A673 (cell line): ENCODE results near the gene NEURL1B. TPM values are rescaled to one million over a fixed set of nuclear protein-coding genes. Genes with fewer than 3 reads are reported as not detected.

Source experiments
- BruUV-seq: library from RNA; stranded (reverse); fragments of 400-500 nt; replicated peaks from 2 replicates; lab custom pipeline; 2021; lab: Mats Ljungman, UMichigan
- CTCF ChIA-PET: fragments of 300-600 bp; sonication (Branson Sonifier 250); formaldehyde crosslinking; loops from one replicate; lab custom pipeline; 2022; ENCODE audit warnings: antibody characterized with exemption; lab: Charles Lee
- POLR2A ChIA-PET: fragments of 300-600 bp; sonication (Branson Sonifier 250); formaldehyde crosslinking; loops from one replicate; lab custom pipeline; 2022; ENCODE audit warnings: antibody characterized with exemption; ENCODE audit not compliant: low non-redundant PET; lab: Charles Lee
- DNase-seq: peaks from one replicate; pipeline ENCODE4 v3.0.0-alpha.2; 2015; ENCODE audit warnings: low spot score
- H3K27ac ChIP-seq: fragments of 200-600 bp; sonication (generic); 2 replicates; pipeline ENCODE4 v1.5.1; 2016; ENCODE audit warnings: mixed run types, low read depth, mild to moderate bottlenecking, mixed read lengths, antibody characterized with exemption, low read length; ENCODE audit not compliant: poor library complexity, severe bottlenecking
- H3K27me3 ChIP-seq: fragments of 200-600 bp; sonication (generic); replicated peaks from 2 replicates; pipeline ENCODE4 v1.6.1; 2017; ENCODE audit warnings: mixed run types, low read depth, mild to moderate bottlenecking, mixed read lengths, antibody characterized with exemption, low read length; ENCODE audit not compliant: insufficient read depth, poor library complexity
- H3K36me3 ChIP-seq: fragments of 200-600 bp; sonication (generic); 2 replicates; pipeline ENCODE4 v1.6.1; 2016; ENCODE audit warnings: mixed run types, mild to moderate bottlenecking, mixed read lengths, antibody characterized with exemption, low read length; ENCODE audit not compliant: insufficient read depth, poor library complexity, severe bottlenecking
- H3K4me1 ChIP-seq: fragments of 200-600 bp; sonication (generic); 2 replicates; pipeline ENCODE4 v1.6.1; 2017; ENCODE audit warnings: mixed run types, mild to moderate bottlenecking, mixed read lengths, antibody characterized with exemption, low read length; ENCODE audit not compliant: insufficient read depth, poor library complexity, severe bottlenecking
- H3K4me3 ChIP-seq: fragments of 200-600 bp; sonication (generic); 2 replicates; pipeline ENCODE4 v1.5.1; 2016; ENCODE audit warnings: low read depth, mixed run types, mild to moderate bottlenecking, mixed read lengths, low read length; ENCODE audit not compliant: poor library complexity, severe bottlenecking
- H3K9me3 ChIP-seq: fragments of 200-600 bp; sonication (generic); 2 replicates; pipeline ENCODE4 v1.6.1; 2016; ENCODE audit warnings: mixed run types, low read depth, mild to moderate bottlenecking, mixed read lengths, antibody characterized with exemption, low read length; ENCODE audit not compliant: poor library complexity, severe bottlenecking
- EZH2 ChIP-seq: fragments of 200-600 bp; sonication (generic); IDR thresholded peaks from 2 replicates; pipeline ENCODE4 v1.6.1; 2017; ENCODE audit warnings: borderline replicate concordance, low read depth, mild to moderate bottlenecking, mixed read lengths, antibody characterized with exemption, low read length; ENCODE audit not compliant: poor library complexity, severe bottlenecking
- intact Hi-C: fragments of 100-400 bp; cut with micrococcal nuclease; formaldehyde crosslinking; loops from one replicate; pipeline ENCODE4 v1.10.0; 2022; ENCODE audit not compliant: unreplicated experiment
- total RNA-seq: library from RNA; stranded (reverse); gene quantifications from 2 replicates; pipeline ENCODE4 v1.2.3, GENCODE V29; 2021
- TF ChIP-seq, protein P1 (sequence below): fragments of 300-800, 200-600 bp; sonication (generic); conservative IDR thresholded peaks from 2 replicates; pipeline ENCODE4 v1.5.1; 2017; ENCODE audit warnings: low read depth, mild to moderate bottlenecking, antibody characterized with exemption, low read length, moderate library complexity, mixed read lengths

Gene NEURL1B
- total RNA-seq, 1 experiment from 2014 or later: 5.1 TPM

DNA sequence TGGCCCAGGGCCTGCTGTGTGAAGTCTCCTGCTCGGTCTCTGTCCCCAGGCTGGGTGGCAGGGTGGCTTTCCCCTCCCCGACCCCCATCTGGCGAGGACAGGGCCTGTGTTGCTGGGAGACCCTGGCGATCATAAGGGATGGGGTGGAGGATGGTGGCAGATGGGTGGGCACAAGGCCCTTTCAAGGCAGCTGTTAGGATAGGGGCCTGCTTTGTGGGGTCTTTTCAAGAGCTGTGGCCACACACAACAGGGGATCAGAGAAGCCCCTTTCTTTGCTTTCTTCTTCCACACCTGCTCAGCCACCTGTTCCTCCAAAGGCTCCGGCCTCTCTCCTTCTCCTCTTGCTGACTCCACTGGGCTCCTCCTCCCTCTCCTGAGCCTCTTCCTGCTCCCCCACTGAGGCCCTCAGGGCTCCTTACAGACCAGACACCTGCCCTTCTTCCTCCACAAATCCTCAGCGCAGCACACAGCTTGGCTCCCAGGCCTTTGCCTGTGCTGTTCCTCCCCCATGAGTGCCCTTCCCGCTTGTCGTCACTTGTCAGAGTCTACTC is 15.0 kb upstream of the NEURL1B start:
- H3K4me3 ChIP-seq: no peak overlapping the region
- TF ChIP-seq, protein P1, sequence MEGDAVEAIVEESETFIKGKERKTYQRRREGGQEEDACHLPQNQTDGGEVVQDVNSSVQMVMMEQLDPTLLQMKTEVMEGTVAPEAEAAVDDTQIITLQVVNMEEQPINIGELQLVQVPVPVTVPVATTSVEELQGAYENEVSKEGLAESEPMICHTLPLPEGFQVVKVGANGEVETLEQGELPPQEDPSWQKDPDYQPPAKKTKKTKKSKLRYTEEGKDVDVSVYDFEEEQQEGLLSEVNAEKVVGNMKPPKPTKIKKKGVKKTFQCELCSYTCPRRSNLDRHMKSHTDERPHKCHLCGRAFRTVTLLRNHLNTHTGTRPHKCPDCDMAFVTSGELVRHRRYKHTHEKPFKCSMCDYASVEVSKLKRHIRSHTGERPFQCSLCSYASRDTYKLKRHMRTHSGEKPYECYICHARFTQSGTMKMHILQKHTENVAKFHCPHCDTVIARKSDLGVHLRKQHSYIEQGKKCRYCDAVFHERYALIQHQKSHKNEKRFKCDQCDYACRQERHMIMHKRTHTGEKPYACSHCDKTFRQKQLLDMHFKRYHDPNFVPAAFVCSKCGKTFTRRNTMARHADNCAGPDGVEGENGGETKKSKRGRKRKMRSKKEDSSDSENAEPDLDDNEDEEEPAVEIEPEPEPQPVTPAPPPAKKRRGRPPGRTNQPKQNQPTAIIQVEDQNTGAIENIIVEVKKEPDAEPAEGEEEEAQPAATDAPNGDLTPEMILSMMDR: no peak
- no peak for TF ChIP-seq EZH2
- H3K27me3 ChIP-seq: no peaks in the 10 kb centered on the region
- BruUV-seq: no TSS peak
- no peaks in the 10 kb centered on the region for H3K9me3 ChIP-seq
- CTCF ChIA-PET: no interaction called here
- no peaks in the 10 kb centered on the region for H3K36me3 ChIP-seq
- intact Hi-C loops: no loop called here
- DNase-seq: no peak
- no peak overlapping the region for H3K27ac ChIP-seq
- H3K4me1 ChIP-seq: no peaks in the 10 kb centered on the region
- POLR2A ChIA-PET: no interaction called here

DNA sequence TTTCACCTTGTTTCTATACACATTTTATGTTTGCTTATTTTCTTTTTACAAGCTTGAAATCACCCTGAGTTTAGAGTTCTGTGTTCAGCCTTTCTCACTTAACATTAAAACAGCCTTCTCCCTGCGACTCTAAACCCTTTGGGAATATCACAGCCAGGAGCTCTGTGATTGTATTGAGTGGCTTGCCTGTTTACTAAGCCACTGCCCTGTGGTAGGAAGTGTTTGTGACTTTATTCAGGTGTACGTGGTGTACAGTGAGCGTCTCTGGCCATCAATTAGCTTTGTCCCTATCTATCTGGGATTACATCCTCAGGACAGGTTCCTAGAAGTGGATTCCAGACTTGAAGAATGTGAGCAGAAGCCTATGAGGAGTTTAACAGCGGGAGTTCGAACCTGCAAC is 11.0 kb upstream of the NEURL1B start:
- POLR2A ChIA-PET: interaction anchor here (0.7 kb wide), 1 partner anchor 504 kb away, joined by 3 read pairs; no protein-coding TSS in a partner anchor
- no peaks in the 10 kb centered on the region for H3K4me1 ChIP-seq
- CTCF ChIA-PET: no interaction called here
- BruUV-seq: no TSS peak
- H3K27me3 ChIP-seq: no peaks in the 10 kb centered on the region
- no peaks in the 10 kb centered on the region for H3K36me3 ChIP-seq
- intact Hi-C loops: no loop called here
- H3K9me3 ChIP-seq: no peaks in the 10 kb centered on the region
- no peak for TF ChIP-seq EZH2
- TF ChIP-seq, protein P1: no peak
- no peak for DNase-seq
- H3K27ac ChIP-seq: no peak overlapping the region
- no peak overlapping the region for H3K4me3 ChIP-seq

DNA sequence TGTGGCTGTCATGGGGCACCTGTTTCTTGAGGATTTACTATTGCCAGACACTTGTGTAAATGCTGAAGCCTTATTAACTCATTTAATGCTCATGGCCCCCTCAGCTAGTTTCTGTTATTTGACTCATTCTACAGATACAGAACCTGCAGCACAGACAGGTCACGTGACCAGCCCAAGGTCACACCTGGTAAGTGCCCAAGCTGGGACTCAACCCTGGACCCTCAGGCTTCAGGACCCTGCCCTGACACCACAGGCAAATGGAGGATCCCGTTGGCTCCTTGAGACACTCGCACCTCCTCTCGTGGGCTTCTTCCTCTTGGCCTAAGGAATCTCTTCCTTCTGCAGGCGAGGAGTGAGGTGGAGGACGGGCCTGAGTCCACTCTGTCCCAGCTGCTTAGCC is 10.6 kb upstream of the NEURL1B start:
- no TSS peak for BruUV-seq
- no peak overlapping the region for H3K4me3 ChIP-seq
- CTCF ChIA-PET: no interaction called here
- intact Hi-C loops: no loop called here
- no peaks in the 10 kb centered on the region for H3K27me3 ChIP-seq
- DNase-seq: no peak
- H3K9me3 ChIP-seq: no peaks in the 10 kb centered on the region
- no peaks in the 10 kb centered on the region for H3K36me3 ChIP-seq
- TF ChIP-seq, protein P1: no peak
- no peak for TF ChIP-seq EZH2
- POLR2A ChIA-PET: no interaction called here
- H3K4me1 ChIP-seq: no peaks in the 10 kb centered on the region
- no peak overlapping the region for H3K27ac ChIP-seq
